ENCODE measurements around the gene TDRKH. TPM values are rescaled to one million over a fixed set of nuclear protein-coding genes. Genes with fewer than 3 reads are reported as not detected.

Gene TDRKH
- total RNA-seq, 3 donors from 2014 or later: 5.8 to 11.4 (median 7.4) TPM

- no peaks in the 10 kb centered on the region for H3K9me3 ChIP-seq
- no peak overlapping the region for H3K4me3 ChIP-seq
- intact Hi-C loops (cut with DNase I, micrococcal nuclease): no loop called here
- H3K36me3 ChIP-seq (ENCODE audit: low read depth): no peaks in the 10 kb centered on the region
- no peak for TF ChIP-seq CTCF (IDR thresholded peaks at IDR 0.05)
- ATAC-seq (no peak), DNase-seq (no peak)
- no peaks in the 10 kb centered on the region for H3K4me1 ChIP-seq (ENCODE audit: low read depth)
Measured at GRCh38 chr1:151806170-151806569, 15.9 kb upstream of the TDRKH start.

GRCh38 chr1:151805066-151805820, 14.9 kb upstream of the TDRKH start, which contains the start of gene LINGO4:
Gene LINGO4 (minus strand): TSS chr1:151805419. CDS start chr1:151802704, 2,715 bp downstream.
- Histone ChIP-seq H3K36me3 (ENCODE audit: low read depth) (no peaks in the 10 kb centered on the region), H3K4me1 (ENCODE audit: low read depth) (no peaks in the 10 kb centered on the region), H3K9me3 (no peaks in the 10 kb centered on the region), H3K4me3 (no peak within 1 kb of the TSS)
- ATAC-seq (no peak), DNase-seq (no peak)
- intact Hi-C loops (cut with DNase I, micrococcal nuclease): no loop called here
- no peak for TF ChIP-seq CTCF (IDR thresholded peaks at IDR 0.05)

GRCh38 chr1:151803915-151804314, 13.6 kb upstream of the TDRKH start:
- Histone ChIP-seq H3K9me3 (no peaks in the 10 kb centered on the region), H3K4me1 (ENCODE audit: low read depth) (no peaks in the 10 kb centered on the region), H3K4me3 (no peak overlapping the region), H3K36me3 (ENCODE audit: low read depth) (no peaks in the 10 kb centered on the region)
- ATAC-seq (no peak), DNase-seq (no peak)
- TF ChIP-seq CTCF (IDR thresholded peaks at IDR 0.05): no peak
- intact Hi-C loops (cut with DNase I, micrococcal nuclease): no loop called here

- Histone ChIP-seq H3K36me3 (ENCODE audit: low read depth) (no peaks in the 10 kb centered on the region), H3K4me1 (ENCODE audit: low read depth) (no peaks in the 10 kb centered on the region), H3K4me3 (no peak overlapping the region), H3K9me3 (no peaks in the 10 kb centered on the region)
- ATAC-seq (no peak), DNase-seq (no peak)
- intact Hi-C loops (cut with DNase I, micrococcal nuclease): no loop called here
- TF ChIP-seq CTCF (IDR thresholded peaks at IDR 0.05): no peak
Measured at GRCh38 chr1:151803164-151803563, 12.9 kb upstream of the TDRKH start.

GRCh38 chr1:151802372-151802771, 12.1 kb upstream of the TDRKH start:
- TF ChIP-seq CTCF (IDR thresholded peaks at IDR 0.05): no peak
- no peaks in the 10 kb centered on the region for H3K36me3 ChIP-seq (ENCODE audit: low read depth)
- ATAC-seq (no peak), DNase-seq (no peak)
- no peaks in the 10 kb centered on the region for H3K4me1 ChIP-seq (ENCODE audit: low read depth)
- no peak overlapping the region for H3K4me3 ChIP-seq
- no peaks in the 10 kb centered on the region for H3K9me3 ChIP-seq
- intact Hi-C loops (cut with DNase I, micrococcal nuclease): no loop called here

All from mucosa of descending colon (tissue), 3 donors.